Stimulated activated CD8-positive, alpha-beta memory T cell treated with anti-CD3 and anti-CD28 coated beads, Interleukin-7, amount 100 ng/mL, for 1 hour (primary cell): Measurements from ENCODE around the gene OCEL1.

Experiments used
- DNase-seq, 2 donors: peaks; one replicate each; pipeline ENCODE4 v3.0.0-alpha.2; 2020; ENCODE audit warnings: low read depth in 2 of 2

Gene OCEL1

DNA sequence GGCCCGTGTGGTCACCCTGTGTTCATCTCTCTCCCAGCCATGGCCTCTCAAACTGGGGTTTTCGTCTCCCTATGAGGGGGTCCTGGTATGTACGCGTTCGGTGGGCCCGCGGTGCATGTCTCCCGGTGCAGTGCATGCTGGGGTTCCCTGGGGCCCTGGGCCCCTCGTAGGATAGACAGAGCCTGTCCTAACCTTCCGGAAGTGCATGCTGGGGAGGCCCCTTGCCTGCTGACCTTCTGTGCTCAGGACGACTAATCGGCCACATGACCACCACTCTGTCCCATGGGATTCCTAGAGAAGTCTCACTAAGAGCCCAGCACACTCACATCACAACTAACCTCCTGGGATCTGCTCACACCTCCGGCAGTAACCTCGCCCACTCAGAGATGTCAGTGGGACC, 15.7 kb upstream of the OCEL1 start:
- DNase-seq = no peak

DNA sequence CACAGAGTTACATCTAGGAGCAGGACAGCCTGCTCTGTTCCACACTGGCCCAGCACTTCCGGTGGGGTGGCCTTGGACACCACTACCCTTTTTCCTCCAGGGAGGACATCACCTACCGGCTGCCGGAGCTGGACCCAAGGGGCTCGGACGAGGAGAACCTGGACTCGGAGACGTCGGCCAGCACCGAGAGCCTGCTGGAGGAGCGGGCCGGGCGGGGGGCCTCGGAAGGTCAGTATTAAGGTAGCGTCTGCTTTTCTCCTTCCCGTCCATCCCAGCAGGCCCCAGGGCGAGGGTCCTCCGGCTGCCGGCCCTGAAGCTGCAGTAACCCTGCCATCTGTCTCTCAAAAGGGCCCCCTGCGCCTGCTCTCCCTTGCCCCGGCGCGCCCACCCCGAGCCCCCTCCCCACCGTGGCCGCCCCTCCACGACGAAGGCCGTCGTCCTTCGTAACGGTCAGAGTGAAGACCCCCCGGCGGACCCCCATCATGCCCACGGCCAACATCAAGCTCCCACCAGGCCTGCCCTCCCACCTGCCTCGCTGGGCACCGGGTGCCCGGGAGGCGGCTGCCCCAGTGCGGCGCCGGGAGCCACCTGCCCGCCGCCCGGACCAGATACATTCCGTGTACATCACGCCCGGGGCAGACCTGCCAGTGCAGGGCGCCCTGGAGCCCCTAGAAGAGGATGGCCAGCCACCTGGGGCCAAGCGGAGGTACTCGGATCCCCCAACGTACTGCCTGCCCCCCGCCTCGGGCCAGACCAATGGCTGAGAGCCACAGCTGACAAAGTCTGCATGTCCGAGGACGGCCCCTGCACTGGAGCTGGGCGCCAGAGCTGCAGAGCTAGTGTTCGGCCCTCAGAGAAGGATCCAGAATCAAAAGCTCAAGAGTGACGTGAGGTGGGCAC, 14.2 kb upstream of the OCEL1 start:
- DNase-seq = no peak

DNA sequence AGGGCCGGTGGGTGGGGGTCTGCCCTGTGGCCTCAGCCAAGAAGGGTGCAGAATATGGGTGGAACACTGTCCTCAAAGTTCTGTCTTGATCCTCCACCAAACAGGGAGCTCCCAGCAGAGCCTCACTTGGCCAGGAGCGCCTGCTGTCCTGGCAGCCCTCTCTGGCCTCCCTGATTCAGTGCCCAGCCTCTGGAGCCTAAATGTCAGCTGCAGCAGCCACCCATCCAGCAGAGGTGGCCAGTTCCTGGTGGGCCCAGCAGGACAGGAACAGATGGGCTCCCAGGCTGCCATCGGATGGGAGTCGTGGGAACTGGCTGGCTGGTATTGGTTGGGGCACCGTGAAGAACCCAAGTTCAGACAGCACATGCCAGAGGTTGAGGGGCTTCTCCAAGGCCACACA, 12.7 kb upstream of the OCEL1 start:
- DNase-seq = no peak

DNA sequence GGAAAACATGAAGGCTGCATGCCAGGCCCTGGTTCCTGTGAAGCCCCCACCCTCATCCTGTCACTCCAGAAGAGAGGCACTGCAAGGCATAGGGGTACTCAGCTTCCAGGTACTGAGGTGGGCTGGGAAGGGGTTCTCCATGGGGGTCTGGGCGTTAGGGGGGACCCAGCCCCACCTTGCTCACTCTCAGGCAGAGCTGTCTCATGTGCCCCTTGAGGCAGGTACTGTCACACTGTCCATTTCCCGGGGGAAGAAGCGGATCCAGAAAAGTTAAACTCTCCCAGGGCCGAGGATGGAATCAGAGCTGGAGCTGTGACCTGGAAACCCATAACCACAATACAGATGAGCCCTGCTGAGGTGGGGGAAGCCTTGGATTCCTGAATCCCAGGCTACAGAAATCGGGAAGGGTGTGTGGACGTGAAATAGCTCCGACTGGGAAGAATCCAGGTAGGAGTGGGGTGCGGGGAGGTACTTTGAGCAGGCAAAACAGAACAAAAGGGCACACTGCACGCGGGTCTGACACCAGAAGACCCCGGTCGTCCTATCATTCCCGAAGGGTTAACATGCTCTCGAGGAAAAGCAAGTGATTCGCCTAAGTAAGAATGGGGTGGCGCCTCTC, 11.4 kb upstream of the OCEL1 start:
- no peak for DNase-seq

DNA sequence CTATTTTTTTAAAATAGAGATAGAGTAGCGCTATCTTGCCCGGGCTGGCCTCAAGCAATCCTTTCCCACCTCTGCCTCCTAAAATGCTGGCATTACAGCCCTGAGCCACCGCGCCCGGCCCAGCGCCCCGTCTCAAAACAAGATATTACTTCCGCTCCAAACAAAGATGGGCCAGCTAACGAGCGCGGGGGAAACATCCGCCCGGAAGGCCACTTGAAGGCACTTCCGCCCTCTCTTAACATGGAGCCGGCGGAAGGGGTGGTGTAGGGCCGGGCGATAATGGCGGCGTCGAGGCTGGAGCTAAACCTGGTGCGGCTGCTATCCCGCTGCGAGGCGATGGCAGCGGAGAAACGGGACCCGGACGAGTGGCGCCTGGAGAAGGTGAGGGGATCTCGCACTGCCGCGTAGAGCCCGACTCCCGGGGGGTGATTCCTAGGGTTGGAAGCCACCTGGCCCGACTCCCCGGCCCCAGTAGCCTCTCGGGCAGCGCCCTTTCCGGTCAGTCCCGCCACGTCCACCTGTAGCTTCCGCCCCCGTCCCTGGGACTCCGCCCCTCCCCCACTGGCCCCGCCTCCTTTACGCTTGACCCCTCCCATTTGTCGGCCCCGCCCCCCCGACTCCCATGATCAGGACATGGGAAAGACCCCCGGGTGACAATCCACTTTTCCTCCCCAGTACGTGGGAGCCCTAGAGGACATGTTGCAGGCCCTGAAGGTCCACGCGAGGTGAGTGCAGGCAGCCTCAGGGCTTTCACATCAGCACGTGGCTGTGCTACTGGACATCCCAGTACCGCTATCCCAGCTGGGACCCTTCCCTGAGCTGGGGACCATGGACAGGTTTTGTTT, 10.7 kb upstream of the OCEL1 start, which contains the start of gene USE1:
Gene USE1 (plus strand): TSS at position 231 of the 845 bp plus-strand sequence. CDS start 49 bp downstream, at position 280.
- peak; percentile 66 to 68 for DNase-seq

DNA sequence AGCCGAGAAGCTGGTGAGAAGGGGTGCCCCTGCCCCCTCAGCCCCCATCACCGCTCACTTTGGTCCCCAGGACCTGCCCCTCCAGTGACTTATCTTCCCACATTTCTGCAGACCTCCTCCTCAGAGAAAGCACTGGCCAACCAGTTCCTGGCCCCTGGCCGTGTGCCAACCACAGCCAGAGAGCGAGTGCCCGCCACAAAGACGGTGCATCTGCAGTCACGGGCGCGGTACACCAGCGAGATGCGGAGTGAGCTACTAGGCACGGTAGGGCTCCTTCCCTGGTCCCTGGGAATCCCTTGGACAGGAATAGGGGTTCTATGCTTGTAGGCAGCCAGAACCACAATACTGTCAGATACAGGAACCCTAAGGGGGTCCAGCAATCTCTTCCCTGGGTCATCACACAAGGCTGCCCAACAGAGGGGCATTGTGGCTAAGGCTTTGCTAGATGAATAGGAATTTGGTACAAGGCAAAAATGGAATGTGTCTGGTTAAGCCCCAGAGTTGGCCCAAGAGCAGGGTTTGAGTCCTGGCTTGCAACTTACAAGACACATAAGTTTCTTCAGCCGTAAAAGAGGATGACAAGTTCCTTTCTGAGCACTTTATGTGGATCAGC, 9.9 kb upstream of the OCEL1 start:
- no peak for DNase-seq

DNA sequence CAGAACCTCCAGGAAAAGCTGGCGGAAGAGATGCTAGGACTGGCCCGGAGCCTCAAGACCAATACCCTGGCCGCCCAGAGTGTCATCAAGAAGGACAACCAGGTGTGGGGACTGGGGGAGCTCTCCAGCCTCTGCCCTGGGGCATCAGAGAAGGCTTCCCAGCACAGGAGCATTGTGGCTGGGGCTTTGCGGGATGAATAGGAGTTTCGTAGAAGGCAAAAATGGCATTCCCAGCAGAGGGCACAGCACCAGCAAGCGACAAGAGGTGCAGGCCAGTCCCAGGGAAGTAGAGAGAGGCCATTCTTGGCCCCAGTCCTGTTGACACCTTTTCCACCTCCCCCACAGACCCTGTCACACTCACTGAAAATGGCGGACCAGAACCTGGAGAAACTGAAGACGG, 6.7 kb upstream of the OCEL1 start:
- DNase-seq = no peak

DNA sequence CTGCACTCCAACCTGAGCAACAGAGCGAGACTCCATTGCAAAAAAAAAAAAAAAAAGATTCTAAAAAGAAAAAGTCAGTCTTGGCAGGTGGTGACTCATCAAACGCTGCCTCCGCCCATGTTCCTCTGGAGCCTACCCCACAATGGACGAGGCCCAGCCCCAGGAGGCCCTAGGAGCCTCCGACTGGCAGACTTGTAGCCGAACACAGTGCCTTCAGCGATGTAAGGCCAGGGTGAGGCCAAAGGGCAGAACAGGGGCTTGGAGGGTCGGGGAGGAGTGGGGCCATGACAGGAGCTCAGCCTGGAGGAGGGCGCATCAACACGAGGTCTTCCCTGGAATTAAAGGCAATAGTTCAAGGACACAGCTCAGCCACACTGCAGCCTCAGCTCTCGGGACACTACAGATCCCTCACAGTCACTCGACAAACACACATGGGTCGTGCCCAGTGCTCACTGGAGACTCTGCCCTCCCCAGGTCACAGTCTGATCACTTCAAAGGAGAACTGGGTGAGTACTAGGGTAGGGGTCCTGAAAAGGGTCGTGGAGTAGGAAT, 5.7 kb upstream of the OCEL1 start:
- no peak for DNase-seq

DNA sequence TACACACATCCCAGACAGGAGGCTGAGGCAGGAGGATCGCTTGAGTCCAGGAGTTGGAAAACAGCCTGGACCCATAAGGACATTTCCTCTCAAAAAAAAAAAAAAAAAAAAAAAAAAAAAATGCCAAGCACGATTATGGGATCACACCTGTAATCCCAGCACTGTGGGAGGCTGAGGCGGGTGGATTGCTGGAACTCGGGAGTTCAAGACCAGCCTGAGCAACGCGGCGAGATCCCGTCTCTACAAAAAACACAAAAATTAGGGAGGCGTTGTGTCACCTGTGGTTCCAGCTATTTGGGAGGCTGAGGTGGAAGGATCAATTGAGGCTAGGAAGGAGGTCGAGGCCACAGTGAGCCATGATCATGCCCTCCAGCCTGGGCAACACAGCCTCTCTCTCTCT, 973 bp upstream of the OCEL1 start:
- no peak for DNase-seq

DNA sequence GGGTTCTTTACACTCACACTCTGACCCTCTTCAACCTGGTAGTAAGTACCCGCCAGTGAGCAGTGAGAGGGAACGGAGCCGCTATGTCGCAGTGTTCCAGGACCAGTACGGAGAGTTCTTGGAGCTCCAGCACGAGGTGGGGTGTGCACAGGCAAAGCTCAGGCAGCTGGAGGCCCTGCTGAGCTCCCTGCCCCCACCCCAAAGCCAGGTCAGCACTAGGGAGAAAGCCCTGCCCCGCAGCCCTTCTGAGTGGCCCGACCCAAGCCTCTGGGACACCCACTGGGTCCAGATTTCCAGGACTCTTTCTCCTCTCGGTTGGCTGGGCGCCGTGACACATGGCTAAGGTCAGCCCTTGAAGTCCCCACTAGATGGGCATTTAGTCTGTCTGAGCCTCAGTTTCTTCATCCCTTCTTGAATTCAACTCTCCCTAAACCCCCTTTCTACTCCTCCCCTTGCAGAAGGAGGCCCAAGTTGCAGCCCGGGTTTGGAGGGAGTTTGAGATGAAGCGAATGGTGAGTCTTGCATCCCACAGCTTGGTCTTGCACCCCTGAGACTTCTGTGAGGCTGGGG, 1.9 kb downstream of the OCEL1 start:
- no peak for DNase-seq

DNA sequence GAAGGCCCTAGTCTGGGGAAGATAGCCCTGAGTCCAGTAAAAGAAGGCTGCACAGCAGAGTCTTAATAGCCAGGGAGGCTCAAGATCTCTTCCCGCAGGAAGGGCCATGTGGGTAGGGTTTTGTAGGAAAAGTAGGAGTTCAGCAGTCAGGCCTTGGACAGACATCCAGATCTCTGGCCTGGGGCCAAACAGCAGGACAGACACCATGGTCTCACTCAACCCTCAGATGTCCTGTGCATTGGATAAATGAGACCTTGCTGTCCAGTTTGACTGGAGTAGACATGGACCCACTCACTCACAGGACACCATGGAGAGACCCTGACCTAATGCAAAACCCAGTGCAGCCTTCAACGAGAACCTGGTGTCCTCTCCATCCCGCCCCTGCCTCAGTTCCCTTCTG, 3.9 kb downstream of the OCEL1 start:
- DNase-seq = no peak

DNA sequence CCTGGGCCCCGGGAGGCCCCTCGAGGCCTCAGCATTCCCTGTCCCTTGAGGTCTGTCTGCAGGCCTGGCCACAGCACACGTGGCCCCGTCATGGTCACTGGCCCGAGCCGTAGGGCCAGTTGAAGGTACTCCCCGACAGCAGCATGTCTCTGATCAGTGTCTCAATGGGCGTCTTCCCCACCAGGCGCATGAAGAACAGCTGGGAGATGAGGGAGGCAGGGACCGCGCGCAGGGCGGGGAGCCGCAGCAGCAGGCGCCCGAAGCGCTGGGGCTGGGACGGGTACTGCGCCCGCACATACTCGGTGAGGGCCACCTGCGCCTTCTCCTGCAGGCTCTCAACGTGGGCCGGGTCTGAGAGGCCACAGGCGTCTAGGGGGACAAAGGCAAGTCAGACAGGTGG, 6.2 kb downstream of the OCEL1 start:
- DNase-seq = no peak

DNA sequence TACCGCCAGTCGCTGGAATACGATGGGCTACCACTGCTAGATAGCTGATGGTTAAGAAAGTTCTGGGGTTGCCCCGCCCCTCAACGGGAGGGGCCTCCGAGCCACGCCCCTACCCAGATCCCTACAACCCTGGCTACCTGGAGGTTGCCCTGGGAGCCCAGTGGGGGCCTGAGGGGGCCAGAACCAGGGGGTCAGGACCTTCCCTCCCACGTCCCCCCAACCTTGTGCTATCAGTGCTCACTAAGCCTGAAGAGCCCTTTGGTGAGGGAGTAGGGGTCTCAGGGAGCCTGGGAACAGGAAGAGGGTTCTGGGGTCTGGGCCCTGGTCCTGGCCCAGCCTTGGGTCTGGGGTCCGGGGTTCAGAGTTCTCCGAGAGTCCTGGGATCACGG, 8.9 kb downstream of the OCEL1 start:
- no peak for DNase-seq

DNA sequence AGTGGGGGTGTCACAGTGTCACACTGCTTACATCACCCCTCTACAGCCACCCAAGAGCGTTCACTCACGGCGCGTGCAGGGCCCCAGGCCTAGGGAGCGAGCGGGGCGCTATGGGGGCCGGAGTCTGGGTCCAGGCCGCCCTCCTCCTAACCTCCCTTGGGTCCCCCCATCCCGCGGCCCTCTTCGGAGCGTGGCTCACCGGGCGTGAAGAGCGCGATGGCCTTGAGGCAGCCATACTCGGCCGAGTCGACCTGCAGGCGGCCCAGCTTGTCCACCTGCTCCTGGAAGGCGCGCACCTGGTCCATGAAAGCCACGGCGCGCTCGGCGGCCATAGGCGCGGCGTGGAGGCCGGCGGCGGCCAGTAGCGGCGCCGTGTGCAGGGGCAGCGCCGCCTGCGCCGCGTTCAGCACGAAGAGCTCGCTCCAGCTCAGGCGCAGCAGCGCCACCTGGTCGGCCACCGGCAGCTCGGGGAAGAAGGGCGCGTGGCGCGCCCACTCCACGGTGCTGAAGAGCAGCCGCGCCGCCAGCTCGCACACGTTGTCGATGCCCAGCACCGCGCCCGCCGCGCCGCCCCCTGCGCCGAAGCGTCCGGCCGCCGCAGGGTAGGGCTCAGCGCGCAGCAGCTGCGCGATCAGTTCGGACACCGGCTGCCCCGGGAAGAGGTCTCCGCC, 9.4 kb downstream of the OCEL1 start:
- peak; percentile 58 to 63 for DNase-seq

DNA sequence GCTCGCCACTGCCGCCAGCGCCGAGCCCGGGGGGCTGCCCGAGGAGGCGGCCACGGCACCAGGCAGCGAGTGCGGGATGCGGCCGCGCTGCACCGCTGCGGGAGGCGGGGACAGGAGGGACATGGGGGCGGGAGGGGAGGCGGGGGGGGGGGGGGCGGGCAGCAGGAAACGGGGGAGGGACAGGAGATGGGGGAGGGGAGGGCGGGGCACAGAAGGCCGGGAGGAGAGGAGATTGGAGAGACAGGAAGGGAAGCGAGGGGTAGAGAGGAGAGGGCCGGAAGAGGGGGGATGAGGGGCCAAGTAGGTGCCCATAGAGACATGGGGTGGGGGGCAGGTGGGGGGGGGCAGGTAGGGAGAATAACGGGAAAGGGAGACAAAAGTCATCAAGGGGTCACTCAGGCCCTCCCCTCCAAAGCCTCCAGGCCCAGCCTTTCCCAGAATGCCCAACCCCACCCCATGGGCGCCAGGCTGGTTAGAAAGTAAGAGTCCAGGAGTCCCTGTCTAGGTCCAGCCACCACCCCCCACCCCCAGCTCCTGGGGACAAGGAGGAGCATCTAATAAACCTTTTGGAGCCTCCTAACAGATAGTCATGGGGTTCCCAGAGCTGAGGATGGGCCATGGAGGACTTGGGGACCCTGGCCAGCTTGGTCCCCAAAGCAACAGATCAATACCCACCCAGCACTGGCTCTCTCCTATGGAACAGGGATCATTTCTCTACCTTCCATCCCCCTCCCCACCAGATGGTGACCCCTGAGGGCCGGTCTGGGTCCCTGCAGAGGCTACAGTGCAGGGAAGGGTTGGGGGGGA, 10.1 kb downstream of the OCEL1 start:
- DNase-seq = no peak

DNA sequence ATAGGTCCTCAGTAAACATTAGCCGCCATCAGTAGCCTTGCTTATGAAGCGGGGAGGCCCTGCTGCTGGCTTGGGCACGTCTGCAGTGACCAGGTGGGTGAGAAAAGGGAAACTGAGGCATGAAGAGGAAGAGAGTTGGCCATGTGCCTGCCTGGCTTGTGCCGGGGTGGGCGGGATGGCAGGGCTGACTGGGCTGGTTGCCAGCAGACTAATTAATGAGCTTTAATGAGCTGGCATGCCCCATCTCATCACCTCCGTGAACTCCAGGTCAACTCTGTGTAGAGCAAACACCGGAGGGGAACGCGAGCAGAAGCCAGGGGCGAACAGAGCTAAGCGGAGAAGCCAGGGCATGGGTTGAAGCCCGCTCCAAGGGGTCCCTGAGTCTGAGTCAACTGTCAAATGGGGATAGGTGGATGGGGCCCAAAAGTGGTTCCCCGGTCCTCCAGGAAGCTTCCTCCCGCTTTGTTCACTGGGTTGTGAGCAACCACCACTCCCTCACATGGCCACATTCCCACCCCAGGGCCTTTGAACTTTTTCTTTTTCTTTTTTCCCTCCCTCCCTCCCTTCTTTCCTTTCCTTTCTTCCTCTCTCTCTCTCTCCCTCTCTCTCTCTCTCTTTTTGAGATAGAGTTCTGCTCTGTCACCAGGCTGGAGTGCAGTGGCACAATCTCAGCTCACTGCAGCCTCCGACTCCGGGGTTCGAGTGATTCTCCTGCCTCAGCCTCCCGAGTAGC, 11.0 kb downstream of the OCEL1 start:
- DNase-seq = no peak

DNA sequence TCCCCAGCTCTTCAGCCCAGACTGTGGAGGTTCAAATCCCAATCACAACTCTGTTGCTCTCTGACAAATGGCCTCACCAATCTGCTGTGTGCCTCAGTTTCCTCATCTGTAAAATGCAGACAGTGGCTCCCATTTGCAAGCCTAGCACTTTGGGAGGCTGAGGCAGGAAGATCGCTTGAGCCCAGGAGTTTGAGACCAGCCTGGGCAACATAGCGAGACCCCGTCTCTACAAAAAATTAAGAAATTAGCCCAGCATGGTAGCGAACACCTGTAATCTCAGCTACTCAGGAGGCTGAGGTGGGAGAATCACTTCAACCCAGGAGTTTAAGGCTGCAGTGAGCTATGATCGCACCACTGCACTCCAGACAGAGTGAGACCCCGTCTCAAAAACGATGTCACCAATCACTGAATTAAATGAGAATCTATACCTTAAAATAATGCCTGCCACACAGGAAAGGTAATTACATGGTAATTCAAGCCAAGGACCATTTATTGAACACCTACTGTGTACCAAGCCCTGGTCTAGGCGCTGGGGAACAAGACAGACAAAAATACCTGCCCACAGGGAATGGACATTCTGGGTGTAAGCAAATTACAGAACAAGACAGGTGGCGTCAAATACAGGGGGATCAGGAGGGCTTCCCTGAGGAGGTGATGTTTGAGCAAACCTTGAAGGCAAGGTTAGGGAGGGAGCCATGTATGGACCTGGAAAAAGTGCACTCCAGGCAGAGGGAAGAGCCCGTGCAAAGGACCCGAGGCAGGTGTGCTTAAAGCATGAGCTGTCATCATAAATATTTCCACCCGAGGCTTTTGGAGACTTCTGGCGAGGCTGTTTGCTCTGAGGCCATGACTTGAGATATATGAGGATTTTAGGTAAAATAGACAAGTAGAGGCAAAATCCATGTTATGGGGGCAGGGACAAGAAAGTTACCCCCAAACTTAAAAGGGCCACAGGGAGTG, 12.0 kb downstream of the OCEL1 start:
- DNase-seq = no peak
